ENCODE data around the gene SCN1A. TPM values are rescaled to one million over a fixed set of nuclear protein-coding genes. Genes with fewer than 3 reads are reported as not detected.
A peak's percentile ranks its signal among the peaks of the same experiment; 100 is the strongest.

SCN1A gene
- total and polyA plus RNA-seq, 2 of the 13 experiments (the other 11 are each of a cell fraction or from before 2014, with no cell fraction given) = 19.9 to 39.4 TPM

DNA sequence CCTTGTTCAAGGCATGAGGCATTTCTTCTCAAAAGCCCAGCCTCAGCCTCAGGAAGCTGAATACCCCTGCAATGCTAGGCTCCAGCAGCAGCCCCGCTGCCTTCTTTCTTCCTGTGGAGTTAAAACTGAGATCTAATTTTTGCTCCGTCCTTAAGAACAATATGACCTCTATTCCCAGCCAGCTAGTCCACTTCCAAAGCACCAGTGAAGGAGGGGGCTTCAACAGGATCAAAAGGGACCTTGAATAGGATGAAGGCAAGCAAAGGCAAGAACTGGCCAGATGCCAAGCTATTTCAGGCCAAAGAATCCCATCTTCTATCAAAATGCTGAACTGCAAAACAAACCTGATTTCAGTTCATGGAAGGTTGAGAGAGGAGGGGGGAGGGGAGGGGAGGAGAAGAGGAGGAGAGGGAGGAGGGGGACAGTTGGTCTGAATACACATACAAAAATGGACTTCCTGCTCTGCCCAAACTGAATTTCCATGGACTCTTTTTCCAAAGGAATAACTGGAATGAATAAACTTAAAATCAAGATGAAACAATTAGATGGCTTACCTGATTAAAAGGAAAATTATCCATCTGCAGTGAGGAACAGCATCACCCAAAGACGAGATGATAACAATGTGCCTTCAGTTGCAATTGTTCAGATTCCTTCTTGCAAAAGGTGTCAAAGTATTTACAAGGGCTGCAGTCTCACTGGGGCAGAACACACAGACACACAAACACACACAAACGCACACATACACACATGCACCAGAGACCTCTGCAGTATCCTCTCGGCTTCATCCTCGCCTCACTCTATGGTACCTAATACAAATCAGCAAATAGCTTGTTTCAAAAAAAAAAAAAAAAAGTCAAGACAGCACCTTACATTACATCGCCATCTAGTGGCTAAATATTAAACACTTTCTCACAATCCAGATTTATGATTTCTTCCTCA is at the start of gene SCN1A (continued):
- 0 out of 2 replicates have a peak, but pooled peaks have one; percentile 5 for TF ChIP-seq RCOR2 (CRISPR knock-in tag; IDR thresholded peaks at IDR 0.05)
- TF ChIP-seq TEAD2 (CRISPR knock-in tag; IDR thresholded peaks at IDR 0.05) = no peak
- TF ChIP-seq ZNF598 (CRISPR knock-in tag; IDR thresholded peaks at IDR 0.05; ENCODE audit: borderline replicate concordance) = no peak
- no peak for TF ChIP-seq ZNF101 (CRISPR knock-in tag; IDR thresholded peaks at IDR 0.05; ENCODE audit: borderline replicate concordance, low read depth)
- TF ChIP-seq, protein P1, sequence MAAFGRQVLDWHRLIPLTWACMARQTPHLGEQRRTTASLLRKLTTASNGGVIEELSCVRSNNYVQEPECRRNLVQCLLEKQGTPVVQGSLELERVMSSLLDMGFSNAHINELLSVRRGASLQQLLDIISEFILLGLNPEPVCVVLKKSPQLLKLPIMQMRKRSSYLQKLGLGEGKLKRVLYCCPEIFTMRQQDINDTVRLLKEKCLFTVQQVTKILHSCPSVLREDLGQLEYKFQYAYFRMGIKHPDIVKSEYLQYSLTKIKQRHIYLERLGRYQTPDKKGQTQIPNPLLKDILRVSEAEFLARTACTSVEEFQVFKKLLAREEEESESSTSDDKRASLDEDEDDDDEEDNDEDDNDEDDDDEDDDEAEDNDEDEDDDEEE (CRISPR knock-in tag; IDR thresholded peaks at IDR 0.05) = no peak
- TF ChIP-seq ZNF605 (CRISPR knock-in tag; IDR thresholded peaks at IDR 0.05) = peak; percentile 44; the same call in 1 of the 2 replicates
- peak; percentile 55 for TF ChIP-seq TEAD3 (CRISPR knock-in tag; optimal IDR thresholded peaks at IDR 0.05; ENCODE audit: borderline replicate concordance)
- TF ChIP-seq ZNF10 (CRISPR knock-in tag; IDR thresholded peaks at IDR 0.05; ENCODE audit: borderline replicate concordance, low read depth) = no peak
- no peak for TF ChIP-seq MAZ (IDR thresholded peaks at IDR 0.05; ENCODE audit: borderline replicate concordance, low read depth, low read length)
- TF ChIP-seq MAZ (CRISPR knock-in tag; IDR thresholded peaks at IDR 0.05; ENCODE audit: low read depth) = peak; percentile 52
- peak; percentile 67; the same call in 1 of the 2 replicates for TF ChIP-seq MBD4 (IDR thresholded peaks at IDR 0.05; ENCODE audit: borderline replicate concordance, low read length)
- 0 out of 2 replicates have a peak, but pooled peaks have one; percentile 23 for TF ChIP-seq ZNF451 (CRISPR knock-in tag; IDR thresholded peaks at IDR 0.05)
- peak; percentile 33; the same call in 1 of the 2 replicates for TF ChIP-seq NCOA1 (CRISPR knock-in tag; IDR thresholded peaks at IDR 0.05)
- peak; percentile 72; the same call in 1 of the 2 replicates for TF ChIP-seq ELF4 (CRISPR knock-in tag; IDR thresholded peaks at IDR 0.05; ENCODE audit: borderline replicate concordance)
- TF ChIP-seq SIX4 (CRISPR knock-in tag; IDR thresholded peaks at IDR 0.05) = peak; percentile 7; the same call in 1 of the 2 replicates
- TF ChIP-seq, protein P2, sequence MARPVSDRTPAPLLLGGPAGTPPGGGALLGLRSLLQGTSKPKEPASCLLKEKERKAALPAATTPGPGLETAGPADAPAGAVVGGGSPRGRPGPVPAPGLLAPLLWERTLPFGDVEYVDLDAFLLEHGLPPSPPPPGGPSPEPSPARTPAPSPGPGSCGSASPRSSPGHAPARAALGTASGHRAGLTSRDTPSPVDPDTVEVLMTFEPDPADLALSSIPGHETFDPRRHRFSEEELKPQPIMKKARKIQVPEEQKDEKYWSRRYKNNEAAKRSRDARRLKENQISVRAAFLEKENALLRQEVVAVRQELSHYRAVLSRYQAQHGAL (CRISPR knock-in tag; IDR thresholded peaks at IDR 0.05; ENCODE audit: not compliant biosample characterization) = no peak
- no peak for TF ChIP-seq ZNF567 (CRISPR knock-in tag; IDR thresholded peaks at IDR 0.05; ENCODE audit: borderline replicate concordance)
- TF ChIP-seq TOE1 (CRISPR knock-in tag; IDR thresholded peaks at IDR 0.05) = peak; percentile 70; the same call in 1 of the 2 replicates
- TF ChIP-seq FOXO1 (CRISPR knock-in tag; IDR thresholded peaks at IDR 0.05) = peak; percentile 34; the same call in 1 of the 2 replicates
- TF ChIP-seq GFI1 (CRISPR knock-in tag; IDR thresholded peaks at IDR 0.05; ENCODE audit: borderline replicate concordance) = peak; percentile 6
- TF ChIP-seq CREM (IDR thresholded peaks at IDR 0.05) = 0 out of 2 replicates have a peak, but pooled peaks have one; percentile 24
- TF ChIP-seq CREM (CRISPR knock-in tag; IDR thresholded peaks at IDR 0.05) = no peak
- no peak for TF ChIP-seq ZNF343 (CRISPR knock-in tag; IDR thresholded peaks at IDR 0.05)
- TF ChIP-seq PITX1 (CRISPR knock-in tag; IDR thresholded peaks at IDR 0.05) = 0 out of 2 replicates have a peak, but pooled peaks have one; percentile 11
- TF ChIP-seq, protein P3, sequence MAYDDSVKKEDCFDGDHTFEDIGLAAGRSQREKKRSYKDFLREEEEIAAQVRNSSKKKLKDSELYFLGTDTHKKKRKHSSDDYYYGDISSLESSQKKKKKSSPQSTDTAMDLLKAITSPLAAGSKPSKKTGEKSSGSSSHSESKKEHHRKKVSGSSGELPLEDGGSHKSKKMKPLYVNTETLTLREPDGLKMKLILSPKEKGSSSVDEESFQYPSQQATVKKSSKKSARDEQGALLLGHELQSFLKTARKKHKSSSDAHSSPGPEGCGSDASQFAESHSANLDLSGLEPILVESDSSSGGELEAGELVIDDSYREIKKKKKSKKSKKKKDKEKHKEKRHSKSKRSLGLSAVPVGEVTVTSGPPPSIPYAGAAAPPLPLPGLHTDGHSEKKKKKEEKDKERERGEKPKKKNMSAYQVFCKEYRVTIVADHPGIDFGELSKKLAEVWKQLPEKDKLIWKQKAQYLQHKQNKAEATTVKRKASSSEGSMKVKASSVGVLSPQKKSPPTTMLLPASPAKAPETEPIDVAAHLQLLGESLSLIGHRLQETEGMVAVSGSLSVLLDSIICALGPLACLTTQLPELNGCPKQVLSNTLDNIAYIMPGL (CRISPR knock-in tag; IDR thresholded peaks at IDR 0.05; ENCODE audit: borderline replicate concordance in 1 of 2, low read depth in 1 of 2) = peak in 1 of 2 experiments; percentile 67; a peak in 2 of 4 replicates
- TF ChIP-seq, protein P4, sequence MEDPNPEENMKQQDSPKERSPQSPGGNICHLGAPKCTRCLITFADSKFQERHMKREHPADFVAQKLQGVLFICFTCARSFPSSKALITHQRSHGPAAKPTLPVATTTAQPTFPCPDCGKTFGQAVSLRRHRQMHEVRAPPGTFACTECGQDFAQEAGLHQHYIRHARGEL (CRISPR knock-in tag; IDR thresholded peaks at IDR 0.05) = no peak
